HG03439 (cell line): ENCODE data around the gene CTSH.

Experiments
- ATAC-seq: cut with Tn5 transposase; IDR thresholded peaks from one replicate; pipeline ENCODE4 v1.9.1; 2021; ENCODE audit warnings: mild to moderate bottlenecking, moderate library complexity; ENCODE audit not compliant: unreplicated experiment

CTSH gene, protein sequence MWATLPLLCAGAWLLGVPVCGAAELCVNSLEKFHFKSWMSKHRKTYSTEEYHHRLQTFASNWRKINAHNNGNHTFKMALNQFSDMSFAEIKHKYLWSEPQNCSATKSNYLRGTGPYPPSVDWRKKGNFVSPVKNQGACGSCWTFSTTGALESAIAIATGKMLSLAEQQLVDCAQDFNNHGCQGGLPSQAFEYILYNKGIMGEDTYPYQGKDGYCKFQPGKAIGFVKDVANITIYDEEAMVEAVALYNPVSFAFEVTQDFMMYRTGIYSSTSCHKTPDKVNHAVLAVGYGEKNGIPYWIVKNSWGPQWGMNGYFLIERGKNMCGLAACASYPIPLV

DNA sequence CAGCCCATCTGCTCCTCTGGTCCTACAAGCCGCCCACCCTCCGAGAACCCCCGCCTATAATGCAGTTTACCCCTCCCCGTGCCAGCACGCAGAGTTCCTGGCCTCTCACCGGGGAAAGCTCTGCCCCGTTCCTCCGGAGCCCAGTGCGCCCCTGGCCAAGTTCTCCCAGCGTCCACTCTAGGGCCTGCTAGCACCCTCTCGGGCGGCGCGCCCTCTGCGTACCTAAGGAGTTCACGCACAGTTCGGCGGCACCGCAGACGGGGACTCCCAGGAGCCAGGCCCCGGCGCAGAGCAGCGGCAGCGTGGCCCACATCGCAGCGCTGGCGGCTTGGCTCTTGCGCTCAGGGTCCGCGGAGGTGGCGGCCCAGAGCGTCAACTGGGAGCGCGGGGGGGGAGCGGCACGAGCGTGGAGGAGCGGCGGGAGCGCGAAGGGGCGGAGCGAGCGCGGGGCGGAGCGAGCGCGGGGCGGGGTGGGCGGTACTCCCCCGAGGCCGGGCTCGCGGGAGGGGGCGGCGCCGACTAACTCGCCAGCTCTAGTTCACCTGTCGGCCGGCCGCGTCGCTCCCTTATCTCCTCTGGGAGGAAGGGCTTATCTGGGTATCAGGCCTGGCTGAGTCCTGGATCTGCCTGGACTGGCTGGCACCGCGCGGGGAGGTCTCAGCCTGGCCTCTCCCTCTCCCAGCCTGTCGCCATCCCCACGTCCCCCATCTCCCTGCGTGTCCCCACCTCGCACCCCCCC lies at the start of gene CTSH:
Gene CTSH, minus strand, starts transcription at position 378 of the 739 bp plus-strand sequence. Its CDS starts 65 bp downstream, at position 313.
- peak; percentile 50 for ATAC-seq

- no peak for ATAC-seq
Measured at GRCh38 chr15:78993931-78994530, 49.2 kb upstream of the CTSH start.

GRCh38 chr15:78993257-78993930 lies 48.5 kb upstream of the CTSH start:
- ATAC-seq: no peak

- no peak for ATAC-seq
Measured at GRCh38 chr15:78992416-78993256, 47.8 kb upstream of the CTSH start.

GRCh38 chr15:78991879-78992278 lies 47.0 kb upstream of the CTSH start:
- ATAC-seq: no peak

- ATAC-seq: no peak
Measured at GRCh38 chr15:78991476-78991875, 46.6 kb upstream of the CTSH start.

DNA sequence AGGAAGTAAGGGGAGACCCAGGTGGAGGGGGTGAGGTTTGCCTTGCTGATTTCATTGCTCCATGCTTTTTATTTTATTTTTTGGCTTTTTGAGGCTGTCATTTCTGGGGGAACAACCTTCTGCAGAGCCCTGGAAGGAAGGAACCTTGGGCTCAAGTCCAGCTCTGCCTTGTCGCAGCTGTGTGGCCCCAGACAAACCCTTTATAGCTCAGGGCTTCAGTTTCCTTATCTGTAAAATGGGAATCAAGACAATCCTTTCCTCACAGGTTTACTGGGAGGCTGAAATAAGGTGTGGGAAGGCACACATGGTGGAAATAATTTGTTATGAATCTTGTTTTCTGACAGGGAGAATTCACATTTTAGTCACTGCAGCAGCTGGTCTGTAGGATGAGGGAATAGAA lies 45.4 kb upstream of the CTSH start:
- no peak for ATAC-seq

GRCh38 chr15:78989701-78990240 lies 44.9 kb upstream of the CTSH start:
- ATAC-seq: no peak

DNA sequence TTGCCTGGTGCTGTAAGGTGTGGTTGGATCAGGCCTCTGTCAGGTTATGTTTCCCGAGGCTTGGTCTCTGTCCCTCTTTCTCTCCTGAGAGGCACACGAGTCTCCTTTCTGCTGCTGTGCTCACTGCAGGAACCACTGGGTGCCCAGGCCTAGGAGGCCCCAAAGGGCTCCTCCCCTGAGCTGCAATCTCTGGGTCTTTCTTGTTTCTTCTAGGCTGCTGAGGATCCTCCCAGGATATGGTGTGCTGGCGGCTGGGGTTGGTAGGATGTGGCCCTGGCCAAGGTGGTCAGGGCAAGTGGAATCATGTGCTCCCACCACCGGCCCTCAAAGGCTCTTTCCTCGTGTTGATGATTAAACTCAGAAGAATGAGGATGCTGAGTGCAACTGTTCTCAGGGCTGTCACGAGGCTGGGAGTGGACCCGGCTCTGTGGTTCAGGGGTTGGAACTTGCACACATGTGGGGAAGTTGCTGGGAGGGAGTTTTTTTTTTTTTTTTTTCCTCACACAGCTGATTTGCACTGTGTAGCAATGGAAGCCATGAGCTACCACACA lies 43.6 kb upstream of the CTSH start:
- ATAC-seq: no peak

DNA sequence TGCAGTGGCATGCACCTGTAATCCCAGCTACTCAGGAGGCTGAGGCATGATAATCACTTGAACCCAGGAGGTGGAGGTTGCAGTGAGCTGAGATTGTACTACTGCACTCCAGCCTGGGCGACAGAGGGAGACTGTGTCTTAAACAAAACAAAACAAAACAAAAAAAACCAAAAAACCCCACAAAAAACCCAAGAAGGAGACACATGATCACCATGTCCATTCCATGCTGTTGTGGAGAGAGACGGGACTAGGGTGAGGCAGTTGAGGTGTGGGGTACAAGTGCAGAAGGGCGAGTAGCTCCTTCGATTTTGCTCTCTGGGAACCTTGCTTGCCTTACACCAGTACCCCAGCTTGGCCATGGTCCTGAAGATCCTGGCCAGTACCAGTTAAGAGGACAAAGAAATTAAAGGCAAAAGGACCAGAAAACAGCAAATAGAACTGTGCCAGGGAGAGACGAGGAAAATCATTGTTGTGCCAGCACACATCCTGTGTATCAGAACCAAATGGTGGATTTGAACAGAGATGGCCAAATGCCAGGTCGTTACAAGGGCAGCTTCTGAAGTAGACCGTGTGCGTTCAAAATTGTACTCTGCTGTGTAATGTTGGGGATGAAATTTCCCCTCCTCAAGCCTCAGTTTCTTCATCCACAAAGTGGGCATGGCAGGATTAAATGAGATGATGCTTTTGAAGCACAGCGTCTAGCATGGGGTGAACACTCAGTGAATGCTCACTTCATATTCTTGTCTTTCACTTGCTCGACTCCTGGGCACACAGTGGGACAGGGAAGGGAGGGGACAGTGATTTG lies 42.9 kb upstream of the CTSH start:
- no peak for ATAC-seq

GRCh38 chr15:78985859-78986475 lies 41.1 kb upstream of the CTSH start:
- ATAC-seq: no peak

GRCh38 chr15:78984041-78984440 lies 39.2 kb upstream of the CTSH start:
- ATAC-seq: no peak

DNA sequence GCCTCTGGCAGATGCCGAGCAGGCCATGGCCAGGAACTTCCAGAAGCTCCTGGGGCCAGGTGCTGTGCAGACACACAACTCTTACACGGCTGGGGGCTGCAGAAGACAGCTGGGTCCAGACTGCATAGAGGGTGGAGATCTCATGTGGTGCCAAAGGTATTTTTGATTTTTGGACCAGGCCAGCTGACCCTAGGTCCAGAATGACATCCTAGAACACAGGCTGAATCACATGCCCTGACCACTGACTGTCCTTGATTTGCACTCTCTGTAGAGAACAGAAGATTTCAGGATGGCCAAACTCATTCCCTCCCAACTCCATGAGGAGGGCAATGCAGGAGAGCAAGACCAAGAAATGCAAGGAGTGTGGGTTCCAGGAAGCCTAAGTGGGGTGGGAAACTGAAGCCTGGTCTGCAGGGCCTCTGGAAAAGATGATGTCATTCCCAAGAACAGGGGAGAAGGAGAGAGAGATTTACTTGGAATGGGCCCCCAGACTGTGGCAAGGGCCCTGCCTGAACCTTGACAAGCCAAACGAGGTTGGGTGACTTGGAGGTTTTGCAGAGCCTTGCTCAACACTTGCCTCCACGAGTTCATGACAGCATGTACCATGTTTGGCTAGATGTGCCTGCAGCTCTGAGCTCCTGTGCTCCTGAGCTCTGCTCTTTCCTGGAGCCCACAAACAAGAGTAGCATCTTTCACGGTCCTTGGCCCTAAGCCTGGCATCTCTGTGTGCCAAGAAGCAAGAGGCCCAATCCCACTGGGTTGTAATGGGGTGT lies 38.5 kb upstream of the CTSH start:
- no peak for ATAC-seq

GRCh38 chr15:78982736-78983135 lies 37.9 kb upstream of the CTSH start:
- ATAC-seq: no peak

GRCh38 chr15:78981532-78982313 lies 36.9 kb upstream of the CTSH start:
- no peak for ATAC-seq

- ATAC-seq: no peak
Measured at GRCh38 chr15:78979456-78980320, 34.8 kb upstream of the CTSH start.
